ENCODE results near the gene HMGB2.
A peak's percentile ranks its signal among the peaks of the same experiment; 100 is the strongest.

DNA sequence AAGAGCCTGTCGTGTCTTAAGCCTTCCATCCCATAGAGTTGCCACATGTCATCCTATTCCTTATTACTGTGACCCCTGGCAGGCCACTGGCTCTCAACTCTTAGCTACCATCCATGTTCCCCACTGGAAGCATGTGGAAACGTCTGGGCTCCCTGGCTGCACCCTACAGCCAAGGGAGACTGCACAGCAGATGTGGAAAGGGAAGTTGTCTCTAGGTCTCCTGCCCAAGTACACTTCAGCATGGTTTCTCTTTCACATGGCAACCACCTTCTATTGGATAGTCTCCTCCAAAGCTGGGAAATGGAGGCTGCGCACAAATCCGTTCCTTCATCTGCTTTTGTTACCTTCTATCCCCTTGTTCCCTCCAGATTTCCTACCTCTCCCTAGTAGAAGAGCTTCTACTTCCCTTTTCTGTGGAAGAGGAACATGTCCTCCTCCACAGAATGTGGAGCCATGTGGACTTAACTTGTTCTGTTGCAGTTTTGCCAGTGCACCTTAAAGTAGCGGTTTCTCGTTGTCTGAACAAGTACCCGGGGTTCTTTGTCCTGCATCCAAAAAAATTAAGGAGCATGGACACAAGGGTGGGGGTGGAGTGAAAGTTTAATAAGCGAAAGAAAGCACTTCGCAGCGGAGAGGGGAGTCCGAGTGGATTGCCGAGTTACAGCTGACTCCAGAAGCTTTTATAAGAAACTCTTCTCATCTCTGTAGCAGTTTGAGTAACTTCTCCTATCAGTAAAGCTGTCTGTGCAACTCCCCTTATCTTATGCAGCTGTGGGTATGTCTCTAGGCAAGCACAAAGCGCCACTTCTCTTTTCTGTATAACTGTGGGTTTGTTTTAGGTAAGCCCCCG is 52.5 kb downstream of the HMGB2 start:
- TF ChIP-seq, protein P1, sequence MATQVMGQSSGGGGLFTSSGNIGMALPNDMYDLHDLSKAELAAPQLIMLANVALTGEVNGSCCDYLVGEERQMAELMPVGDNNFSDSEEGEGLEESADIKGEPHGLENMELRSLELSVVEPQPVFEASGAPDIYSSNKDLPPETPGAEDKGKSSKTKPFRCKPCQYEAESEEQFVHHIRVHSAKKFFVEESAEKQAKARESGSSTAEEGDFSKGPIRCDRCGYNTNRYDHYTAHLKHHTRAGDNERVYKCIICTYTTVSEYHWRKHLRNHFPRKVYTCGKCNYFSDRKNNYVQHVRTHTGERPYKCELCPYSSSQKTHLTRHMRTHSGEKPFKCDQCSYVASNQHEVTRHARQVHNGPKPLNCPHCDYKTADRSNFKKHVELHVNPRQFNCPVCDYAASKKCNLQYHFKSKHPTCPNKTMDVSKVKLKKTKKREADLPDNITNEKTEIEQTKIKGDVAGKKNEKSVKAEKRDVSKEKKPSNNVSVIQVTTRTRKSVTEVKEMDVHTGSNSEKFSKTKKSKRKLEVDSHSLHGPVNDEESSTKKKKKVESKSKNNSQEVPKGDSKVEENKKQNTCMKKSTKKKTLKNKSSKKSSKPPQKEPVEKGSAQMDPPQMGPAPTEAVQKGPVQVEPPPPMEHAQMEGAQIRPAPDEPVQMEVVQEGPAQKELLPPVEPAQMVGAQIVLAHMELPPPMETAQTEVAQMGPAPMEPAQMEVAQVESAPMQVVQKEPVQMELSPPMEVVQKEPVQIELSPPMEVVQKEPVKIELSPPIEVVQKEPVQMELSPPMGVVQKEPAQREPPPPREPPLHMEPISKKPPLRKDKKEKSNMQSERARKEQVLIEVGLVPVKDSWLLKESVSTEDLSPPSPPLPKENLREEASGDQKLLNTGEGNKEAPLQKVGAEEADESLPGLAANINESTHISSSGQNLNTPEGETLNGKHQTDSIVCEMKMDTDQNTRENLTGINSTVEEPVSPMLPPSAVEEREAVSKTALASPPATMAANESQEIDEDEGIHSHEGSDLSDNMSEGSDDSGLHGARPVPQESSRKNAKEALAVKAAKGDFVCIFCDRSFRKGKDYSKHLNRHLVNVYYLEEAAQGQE (IDR thresholded peaks at IDR 0.05; ENCODE audit: insufficient replicate concordance, low read depth), result peak; percentile 48
- TF ChIP-seq CTCF (IDR thresholded peaks at IDR 0.05; ENCODE audit: insufficient read depth, low read length) (no peak), GABPA (IDR thresholded peaks at IDR 0.05; ENCODE audit: low read depth) (peak; percentile 17; the same call in 1 of the 2 replicates), SPI1 (IDR thresholded peaks at IDR 0.05; ENCODE audit: borderline replicate concordance, low read depth) (peak; percentile 96), POLR2AphosphoS5 (IDR thresholded peaks at IDR 0.05; ENCODE audit: low read depth) (peak; percentile 47; the same call in 1 of the 2 replicates)
